Neuronal stem cell (in vitro differentiated cells): ENCODE data around the gene CELF4.

ENCODE experiments used
- DNase-seq: peaks from one replicate; pipeline ENCODE4 v3.0.0-alpha.2; 2013; ENCODE audit warnings: low spot score
- H2AFZ ChIP-seq: one replicate; pipeline ENCODE4 v1.6.1; 2013; ENCODE audit warnings: mild to moderate bottlenecking, low read length, inconsistent platforms
- H2AK5ac ChIP-seq: 2 replicates; pipeline ENCODE4 v1.6.1; 2013; ENCODE audit warnings: low read depth, mild to moderate bottlenecking, inconsistent platforms, low read length, moderate library complexity, mixed read lengths
- H2BK120ac ChIP-seq: 2 replicates; pipeline ENCODE4 v1.6.1; 2013; ENCODE audit warnings: low read depth, mild to moderate bottlenecking, inconsistent platforms, low read length, moderate library complexity, mixed read lengths
- H2BK12ac ChIP-seq: one replicate; pipeline ENCODE4 v1.6.1; 2013; ENCODE audit warnings: low read length, inconsistent platforms
- H2BK15ac ChIP-seq: 2 replicates; pipeline ENCODE4 v1.6.1; 2013; ENCODE audit warnings: mild to moderate bottlenecking, low read length, inconsistent platforms, mixed read lengths
- H2BK5ac ChIP-seq: one replicate; pipeline ENCODE4 v1.6.1; 2013; ENCODE audit warnings: inconsistent platforms, mild to moderate bottlenecking, low read length, moderate library complexity
- H3K14ac ChIP-seq: one replicate; pipeline ENCODE4 v1.6.1; 2013; ENCODE audit warnings: low read length, inconsistent platforms
- H3K18ac ChIP-seq: 2 replicates; pipeline ENCODE4 v1.6.1; 2013; ENCODE audit warnings: low read length, inconsistent platforms
- H3K23ac ChIP-seq: 2 replicates; pipeline ENCODE4 v1.6.1; 2013; ENCODE audit warnings: low read depth, mild to moderate bottlenecking, mixed read lengths, low read length, inconsistent platforms; ENCODE audit not compliant: poor library complexity
- H3K27ac ChIP-seq: replicated peaks from 3 replicates; pipeline ENCODE4 v1.5.1; 2013; ENCODE audit warnings: low read length, inconsistent platforms
- H3K27me3 ChIP-seq, 3 experiments: 2 replicates each; pipeline ENCODE4 v1.6.1; 2013; ENCODE audit warnings: low read length in 3 of 3, mild to moderate bottlenecking in 2 of 3, inconsistent platforms in 1 of 3, low read depth in 1 of 3, mixed read lengths in 1 of 3, moderate library complexity in 1 of 3; ENCODE audit not compliant: control insufficient read depth in 3 of 3, insufficient read depth in 3 of 3
- H3K36me3 ChIP-seq, 2 donors: replicated peaks in 1 of 2; 2 replicates each; pipeline ENCODE4 v1.6.1; 2013; ENCODE audit warnings: low read length in 2 of 2; ENCODE audit not compliant: control insufficient read depth in 2 of 2, insufficient read depth in 2 of 2
- H3K4ac ChIP-seq: 2 replicates; pipeline ENCODE4 v1.6.1; 2013; ENCODE audit warnings: inconsistent platforms, mild to moderate bottlenecking, low read length, moderate library complexity
- H3K4me1 ChIP-seq, 2 donors: 1 replicate in 1 of 2; 2 replicates in 1 of 2; pipeline ENCODE4 v1.6.1; 2013; ENCODE audit warnings: low read length in 2 of 2, low read depth in 1 of 2; ENCODE audit not compliant: control insufficient read depth in 2 of 2, insufficient read depth in 1 of 2
- H3K4me2 ChIP-seq: one replicate; pipeline ENCODE4 v1.6.1; 2013; ENCODE audit warnings: mild to moderate bottlenecking, low read length, inconsistent platforms; ENCODE audit not compliant: insufficient read depth, poor library complexity, severe bottlenecking
- H3K4me3 ChIP-seq, 2 donors: 2 replicates each; pipeline ENCODE4 v1.5.1; 2013; ENCODE audit warnings: low read length in 2 of 2, mild to moderate bottlenecking in 2 of 2, inconsistent platforms in 1 of 2, moderate library complexity in 1 of 2
- H3K79me1 ChIP-seq: one replicate; pipeline ENCODE4 v1.6.1; 2013; ENCODE audit warnings: low read depth, mild to moderate bottlenecking, inconsistent platforms, low read length, moderate library complexity
- H3K9ac ChIP-seq: one replicate; pipeline ENCODE4 v1.6.1; 2013; ENCODE audit warnings: mild to moderate bottlenecking, low read depth, low read length, inconsistent platforms; ENCODE audit not compliant: poor library complexity
- H3K9me3 ChIP-seq, 2 donors: replicated peaks in 1 of 2; 2 replicates each; pipeline versions ENCODE3 to v1.6.1; 2013; ENCODE audit warnings: low read length in 2 of 2, mild to moderate bottlenecking in 2 of 2, inconsistent platforms in 1 of 2, low read depth in 1 of 2, mixed read lengths in 1 of 2, moderate library complexity in 1 of 2; ENCODE audit not compliant: control insufficient read depth in 2 of 2, insufficient read depth in 1 of 2
- H4K8ac ChIP-seq: one replicate; pipeline ENCODE4 v1.6.1; 2013; ENCODE audit warnings: low read depth, mild to moderate bottlenecking, inconsistent platforms, low read length, moderate library complexity
- H4K91ac ChIP-seq: one replicate; pipeline ENCODE4 v1.6.1; 2013; ENCODE audit warnings: low read length, low read depth, mild to moderate bottlenecking, inconsistent platforms; ENCODE audit not compliant: poor library complexity
- WGBS, 2 donors: extraction: QIAGEN DNeasy Blood & Tissue Kit; methylation state at CpG; one replicate each; pipeline ENCODE4 v1.1.7; 2013; ENCODE audit warnings: missing lambda C conversion rate in 2 of 2, mixed read lengths in 1 of 2; ENCODE audit not compliant: insufficient read length in 2 of 2, insufficient replicate concordance in 1 of 2; ENCODE audit errors: extremely low coverage in 2 of 2; 5-methylcytosine and 5-hydroxymethylcytosine counted together

Gene CELF4

GRCh38 chr18:37246779-37247340, 318.7 kb downstream of the CELF4 start:
- no peak overlapping the region for H3K4me3 ChIP-seq
- H2AK5ac ChIP-seq = no peak overlapping the region
- no peaks in the 10 kb centered on the region for H3K9me3 ChIP-seq
- H4K91ac ChIP-seq = no peak overlapping the region
- H2BK120ac ChIP-seq = no peak overlapping the region
- H3K4me2 ChIP-seq = no peak overlapping the region
- no peak overlapping the region for H3K18ac ChIP-seq
- no peak overlapping the region for H3K4ac ChIP-seq
- no CpG with 5 or more reads among the region's 13 CpGs for WGBS, 2 donors
- H3K79me1 ChIP-seq = no peaks in the 10 kb centered on the region
- no peak overlapping the region for H2BK15ac ChIP-seq
- H3K4me1 ChIP-seq = no peaks in the 10 kb centered on the region
- no peak overlapping the region for H3K9ac ChIP-seq
- DNase-seq = no peak
- H3K36me3 ChIP-seq = no peaks in the 10 kb centered on the region
- no peak overlapping the region for H3K14ac ChIP-seq
- H3K27ac ChIP-seq = no peak overlapping the region
- no peak overlapping the region for H4K8ac ChIP-seq
- H2BK5ac ChIP-seq = no peak overlapping the region
- H2AFZ ChIP-seq = no peak overlapping the region
- no peak overlapping the region for H3K23ac ChIP-seq
- H3K27me3 ChIP-seq = peaks cover 0 to 53% (median 0%) of the 10 kb centered on the region in 3 experiments
- H2BK12ac ChIP-seq = no peak overlapping the region

GRCh38 chr18:37244618-37245017, 321.0 kb downstream of the CELF4 start:
- Histone ChIP-seq H3K27ac (no peak overlapping the region), H3K23ac (no peak overlapping the region), H2BK15ac (no peak overlapping the region), H3K79me1 (no peaks in the 10 kb centered on the region), H3K36me3 (no peaks in the 10 kb centered on the region), H2BK5ac (no peak overlapping the region), H3K14ac (no peak overlapping the region), H2AK5ac (no peak overlapping the region), H2BK120ac (no peak overlapping the region), H3K9ac (no peak overlapping the region), H3K18ac (no peak overlapping the region), H3K4me2 (no peak overlapping the region), H4K91ac (no peak overlapping the region), H3K4me1 (no peaks in the 10 kb centered on the region), H3K9me3 (no peaks in the 10 kb centered on the region), H3K27me3 (peaks cover 0 to 38% (median 0%) of the 10 kb centered on the region in 3 experiments), H2BK12ac (no peak overlapping the region), H4K8ac (no peak overlapping the region), H3K4ac (no peak overlapping the region), H3K4me3 (no peak overlapping the region), H2AFZ (no peak overlapping the region)
- DNase-seq = no peak
- no CpG with 5 or more reads among the region's 13 CpGs for WGBS, 2 donors

- no peak overlapping the region for H2BK15ac ChIP-seq
- H4K8ac ChIP-seq = no peak overlapping the region
- H3K14ac ChIP-seq = no peak overlapping the region
- H3K4ac ChIP-seq = no peak overlapping the region
- no peaks in the 10 kb centered on the region for H3K79me1 ChIP-seq
- no peak overlapping the region for H3K4me2 ChIP-seq
- WGBS, 2 donors = no CpG with 5 or more reads among the region's 36 CpGs
- no peak overlapping the region for H2BK12ac ChIP-seq
- no peak overlapping the region for H4K91ac ChIP-seq
- DNase-seq = no peak
- peaks cover 0 to 34% (median 0%) of the 10 kb centered on the region in 3 experiments for H3K27me3 ChIP-seq
- no peak overlapping the region for H3K27ac ChIP-seq
- H3K23ac ChIP-seq = peak overlapping the region; percentile 49
- H2AFZ ChIP-seq = peak overlapping the region; percentile 68
- no peak overlapping the region for H2BK5ac ChIP-seq
- H3K4me3 ChIP-seq = no peak overlapping the region
- H3K18ac ChIP-seq = peak overlapping the region; percentile 89
- no peaks in the 10 kb centered on the region for H3K9me3 ChIP-seq
- no peaks in the 10 kb centered on the region for H3K36me3 ChIP-seq
- H2BK120ac ChIP-seq = no peak overlapping the region
- no peak overlapping the region for H2AK5ac ChIP-seq
- H3K4me1 ChIP-seq = no peaks in the 10 kb centered on the region
- no peak overlapping the region for H3K9ac ChIP-seq
Measured at GRCh38 chr18:37243741-37244140, 321.9 kb downstream of the CELF4 start.

GRCh38 chr18:37242826-37243560, 322.6 kb downstream of the CELF4 start:
- no peak overlapping the region for H3K23ac ChIP-seq
- no peak overlapping the region for H4K8ac ChIP-seq
- no peak overlapping the region for H2AK5ac ChIP-seq
- H3K9ac ChIP-seq = no peak overlapping the region
- no peaks in the 10 kb centered on the region for H3K36me3 ChIP-seq
- H2BK12ac ChIP-seq = no peak overlapping the region
- H3K4me1 ChIP-seq = no peaks in the 10 kb centered on the region
- no peak overlapping the region for H3K18ac ChIP-seq
- H3K27me3 ChIP-seq = peaks cover 0 to 34% (median 0%) of the 10 kb centered on the region in 3 experiments
- no peak overlapping the region for H4K91ac ChIP-seq
- no peak overlapping the region for H2BK5ac ChIP-seq
- H3K4me3 ChIP-seq = no peak overlapping the region
- no peaks in the 10 kb centered on the region for H3K79me1 ChIP-seq
- no peaks in the 10 kb centered on the region for H3K9me3 ChIP-seq
- WGBS, 2 donors = no CpG with 5 or more reads among the region's 4 CpGs
- H2BK15ac ChIP-seq = no peak overlapping the region
- no peak overlapping the region for H3K4ac ChIP-seq
- DNase-seq = no peak
- no peak overlapping the region for H2BK120ac ChIP-seq
- no peak overlapping the region for H2AFZ ChIP-seq
- no peak overlapping the region for H3K4me2 ChIP-seq
- H3K27ac ChIP-seq = no peak overlapping the region
- no peak overlapping the region for H3K14ac ChIP-seq
